Keratinocyte (primary cell): ENCODE results near the gene CNN3. TPM values are rescaled to one million over a fixed set of nuclear protein-coding genes. Genes with fewer than 3 reads are reported as not detected.

Experiments
- DNase-seq: peaks from one replicate; pipeline ENCODE4 v3.0.0-alpha.2; 2011; ENCODE audit warnings: low read depth, missing footprints, low spot score
- FAIRE-seq: peaks from 2 replicates; lab custom pipeline; 2011; peaks lifted over from hg19 to GRCh38; lab: Jason Lieb, UNC
- H2AFZ ChIP-seq: 2 replicates; pipeline ENCODE4 v1.6.0; 2012; ENCODE audit warnings: low read length, control low read depth, inconsistent platforms; ENCODE audit not compliant: control insufficient read depth
- H3K27ac ChIP-seq: 2 replicates; pipeline ENCODE4 v1.5.1; 2011; ENCODE audit warnings: low read length; ENCODE audit not compliant: control insufficient read depth, insufficient read depth
- H3K27me3 ChIP-seq: 3 replicates; pipeline ENCODE4 v1.6.0; 2011; ENCODE audit warnings: low read length; ENCODE audit not compliant: control insufficient read depth, insufficient read depth; ENCODE audit errors: extremely low read depth
- H3K36me3 ChIP-seq, 2 experiments: 2 replicates in 1 of 2; 3 replicates in 1 of 2; pipeline ENCODE4 v1.5.1; 2011; ENCODE audit warnings: low read length in 2 of 2, mild to moderate bottlenecking in 1 of 2; ENCODE audit not compliant: control insufficient read depth in 2 of 2, insufficient read depth in 2 of 2; ENCODE audit errors: extremely low read depth in 1 of 2
- H3K4me1 ChIP-seq: 3 replicates; pipeline ENCODE4 v1.5.1; 2011; ENCODE audit warnings: low read length; ENCODE audit not compliant: control insufficient read depth, insufficient read depth; ENCODE audit errors: extremely low read depth
- H3K4me2 ChIP-seq: 3 replicates; pipeline ENCODE4 v1.6.0; 2011; ENCODE audit warnings: low read depth, low read length; ENCODE audit not compliant: control insufficient read depth, insufficient read depth; ENCODE audit errors: extremely low read depth
- H3K4me3 ChIP-seq, 3 experiments: fragments of 200-600 bp in 1 of 3; sonication (generic) in 1 of 3; 2 replicates in 2 of 3; 3 replicates in 1 of 3; pipeline ENCODE4 v1.5.1; 2011 to 2016; ENCODE audit warnings: low read length in 3 of 3, mild to moderate bottlenecking in 3 of 3, control low read depth in 2 of 3, inconsistent platforms in 1 of 3, low read depth in 1 of 3, mixed read lengths in 1 of 3, mixed run types in 1 of 3, moderate library complexity in 1 of 3; ENCODE audit not compliant: control insufficient read depth in 2 of 3, insufficient read depth in 2 of 3; ENCODE audit errors: extremely low read depth in 1 of 3
- H3K79me2 ChIP-seq: 2 replicates; pipeline ENCODE4 v1.6.0; 2012; ENCODE audit warnings: low read length; ENCODE audit not compliant: control insufficient read depth, insufficient read depth
- H3K9ac ChIP-seq: 3 replicates; pipeline ENCODE4 v1.6.0; 2011; ENCODE audit warnings: low read length; ENCODE audit not compliant: control insufficient read depth, insufficient read depth; ENCODE audit errors: extremely low read depth
- H3K9me1 ChIP-seq: 3 replicates; pipeline ENCODE4 v1.6.0; 2011; ENCODE audit warnings: low read length; ENCODE audit not compliant: control insufficient read depth, insufficient read depth; ENCODE audit errors: extremely low read depth
- H3K9me3 ChIP-seq: 2 replicates; pipeline ENCODE4 v1.5.1; 2012; ENCODE audit warnings: low read depth, low read length; ENCODE audit not compliant: control insufficient read depth
- H4K20me1 ChIP-seq: 3 replicates; pipeline ENCODE4 v1.6.0; 2011; ENCODE audit warnings: low read length; ENCODE audit not compliant: control insufficient read depth, insufficient read depth; ENCODE audit errors: extremely low read depth
- CTCF ChIP-seq, 3 experiments: IDR thresholded peaks in 1 of 3; conservative IDR thresholded peaks in 1 of 3; optimal IDR thresholded peaks in 1 of 3; 2 replicates in 2 of 3; 3 replicates in 1 of 3; pipeline versions ENCODE3 to v1.5.1; 2011; ENCODE audit warnings: low read length in 3 of 3, mild to moderate bottlenecking in 3 of 3, moderate library complexity in 2 of 3, control low read depth in 1 of 3, inconsistent platforms in 1 of 3; ENCODE audit not compliant: insufficient read depth in 2 of 3; ENCODE audit errors: extremely low read depth in 1 of 3
- EZH2 ChIP-seq: IDR thresholded peaks from one replicate; pipeline ENCODE4 v1.6.1; 2012; ENCODE audit warnings: inconsistent platforms, mild to moderate bottlenecking, low read length, moderate library complexity
- dilution Hi-C: fragments of 300-500 bp; cut with MboI; formaldehyde crosslinking; loops from one replicate; pipeline ENCODE4 v1.7.0; 2020; ENCODE audit warnings: low sequenced_read_pairs; ENCODE audit not compliant: extremely low pct_ligation_motif_present
- polyA plus RNA-seq, 5 experiments: library from polyadenylated mRNA; depleted of rRNA in 3 of 5; stranded (reverse) in 3 of 5; stranded (forward) in 1 of 5; unstranded in 1 of 5; fragments of >200 nt; gene quantifications; 1 replicate in 1 of 5; 2 replicates in 3 of 5; 3 replicates in 1 of 5; pipeline versions ENCODE4 v1.2.1 to v1.2.3, GENCODE V29; 2011 to 2012; ENCODE audit warnings: missing spikeins in 2 of 5, low read depth in 1 of 5, low replicate concordance in 1 of 5

Gene CNN3
- polyA plus RNA-seq, 1 donor (not counting 4 experiments of a cell fraction or from before 2014, with no cell fraction given) = 119 TPM

- H3K27ac ChIP-seq = no peak overlapping the region
- H3K4me2 ChIP-seq = no peak overlapping the region
- no peak overlapping the region for H2AFZ ChIP-seq
- H4K20me1 ChIP-seq = no peaks in the 10 kb centered on the region
- dilution Hi-C loops = no loop called here
- no peak overlapping the region for H3K4me3 ChIP-seq
- TF ChIP-seq EZH2 (no peak), CTCF (optimal IDR thresholded peaks at IDR 0.05 in 1 of 3, IDR thresholded peaks at IDR 0.05 in 1 of 3, conservative IDR thresholded peaks at IDR 0.05 in 1 of 3; ENCODE audit: extremely low read depth in 1 of 3, insufficient read depth in 2 of 3, low read length in 3 of 3) (no peak)
- H3K9me3 ChIP-seq = no peaks in the 10 kb centered on the region
- no peaks in the 10 kb centered on the region for H3K79me2 ChIP-seq
- no peak for FAIRE-seq
- no peaks in the 10 kb centered on the region for H3K9me1 ChIP-seq
- H3K4me1 ChIP-seq = peaks cover 18% of the 10 kb centered on the region
- H3K27me3 ChIP-seq = no peaks in the 10 kb centered on the region
- no peak for DNase-seq
- H3K9ac ChIP-seq = no peak overlapping the region
- H3K36me3 ChIP-seq = no peaks in the 10 kb centered on the region
Measured at GRCh38 chr1:94954263-94955220, 27.6 kb upstream of the CNN3 start.

- dilution Hi-C loops = no loop called here
- no peak for FAIRE-seq
Measured at GRCh38 chr1:94953746-94954145, 26.8 kb upstream of the CNN3 start.

More at GRCh38 chr1:94953746-94954145, 26.8 kb upstream of the CNN3 start:
- H3K27ac ChIP-seq = no peak overlapping the region
- DNase-seq = no peak
- no peaks in the 10 kb centered on the region for H3K9me3 ChIP-seq
- H2AFZ ChIP-seq = no peak overlapping the region
- H3K4me3 ChIP-seq = no peak overlapping the region
- no peaks in the 10 kb centered on the region for H3K79me2 ChIP-seq
- no peaks in the 10 kb centered on the region for H3K9me1 ChIP-seq
- no peaks in the 10 kb centered on the region for H4K20me1 ChIP-seq
- no peaks in the 10 kb centered on the region for H3K36me3 ChIP-seq
- no peak overlapping the region for H3K9ac ChIP-seq
- H3K4me2 ChIP-seq = no peak overlapping the region
- H3K27me3 ChIP-seq = no peaks in the 10 kb centered on the region
- TF ChIP-seq EZH2 (no peak), CTCF (optimal IDR thresholded peaks at IDR 0.05 in 1 of 3, IDR thresholded peaks at IDR 0.05 in 1 of 3, conservative IDR thresholded peaks at IDR 0.05 in 1 of 3; ENCODE audit: extremely low read depth in 1 of 3, insufficient read depth in 2 of 3, low read length in 3 of 3) (no peak)
- peaks cover 18% of the 10 kb centered on the region for H3K4me1 ChIP-seq
